Caco-2 (cell line): ENCODE results near the gene RALGPS1. TPM values are rescaled to one million over a fixed set of nuclear protein-coding genes. Genes with fewer than 3 reads are reported as not detected.

Source experiments
- BruUV-seq: library from RNA; stranded (reverse); fragments of 400-500 nt; replicated peaks from 2 replicates; lab custom pipeline; 2021; lab: Mats Ljungman, UMichigan
- CTCF ChIA-PET: fragments of 300-600 bp; sonication (Branson Sonifier 250); formaldehyde crosslinking; loops from one replicate; lab custom pipeline; 2022; ENCODE audit warnings: antibody characterized with exemption; lab: Charles Lee
- POLR2A ChIA-PET: fragments of 300-600 bp; sonication (Branson Sonifier 250); formaldehyde crosslinking; loops from one replicate; lab custom pipeline; 2022; ENCODE audit warnings: antibody characterized with exemption; lab: Charles Lee
- DNase-seq, 2 experiments: peaks; one replicate each; pipeline versions ENCODE4 v3.0.0 to v3.0.0-alpha.2; 2020 to 2022
- H3K27me3 ChIP-seq: replicated peaks from 2 replicates; pipeline ENCODE4 v1.6.0; 2011; ENCODE audit warnings: low read length; ENCODE audit not compliant: control insufficient read depth, insufficient read depth
- H3K36me3 ChIP-seq: 2 replicates; pipeline ENCODE4 v1.5.1; 2011; ENCODE audit warnings: low read length; ENCODE audit not compliant: control insufficient read depth, insufficient read depth
- H3K4me1 ChIP-seq: fragments of 250-450 bp; sonication (Bioruptor Pico); 2 replicates; pipeline ENCODE4 v1.5.1; 2020; ENCODE audit warnings: mild to moderate bottlenecking
- H3K4me3 ChIP-seq: 2 replicates; pipeline ENCODE4 v1.5.1; 2011; ENCODE audit warnings: low read depth, mild to moderate bottlenecking, control low read depth, low read length
- H3K9me3 ChIP-seq: fragments of 250-450 bp; sonication (Bioruptor Pico); 2 replicates; pipeline ENCODE4 v1.5.1; 2020; ENCODE audit warnings: mild to moderate bottlenecking, moderate library complexity
- H3K27ac Mint-ChIP-seq: one replicate; pipeline ENCODE4 v1.8.0; 2022; ENCODE audit warnings: mixed read lengths; ENCODE audit not compliant: unreplicated experiment
- H3K27me3 Mint-ChIP-seq: one replicate; pipeline ENCODE4 v1.8.0; 2022; ENCODE audit warnings: mixed read lengths; ENCODE audit not compliant: insufficient read depth, unreplicated experiment
- H3K36me3 Mint-ChIP-seq: one replicate; pipeline ENCODE4 v1.8.0; 2022; ENCODE audit warnings: mild to moderate bottlenecking, mixed read lengths; ENCODE audit not compliant: insufficient read depth, unreplicated experiment
- H3K4me1 Mint-ChIP-seq: one replicate; pipeline ENCODE4 v1.8.0; 2022; ENCODE audit warnings: low read depth, mixed read lengths; ENCODE audit not compliant: unreplicated experiment
- H3K4me3 Mint-ChIP-seq: one replicate; pipeline ENCODE4 v1.8.0; 2022; ENCODE audit warnings: mild to moderate bottlenecking, moderate library complexity, mixed read lengths; ENCODE audit not compliant: unreplicated experiment
- H3K9me3 Mint-ChIP-seq: one replicate; pipeline ENCODE4 v1.8.0; 2022; ENCODE audit warnings: mixed read lengths; ENCODE audit not compliant: unreplicated experiment
- intact Hi-C: fragments of 100-400 bp; cut with micrococcal nuclease; formaldehyde crosslinking; loops from one replicate; pipeline ENCODE4 v1.10.0; 2022; ENCODE audit not compliant: unreplicated experiment
- total RNA-seq: library from RNA; stranded (reverse); gene quantifications from 2 replicates; pipeline ENCODE4 v1.2.3, GENCODE V29; 2022
- TF ChIP-seq, protein P1 (sequence below), 2 experiments: fragments of 200-600 bp in 1 of 2; IDR thresholded peaks; 1 replicate in 1 of 2; 2 replicates in 1 of 2; pipeline versions ENCODE4 v1.5.1 to v1.8.0; 2011 to 2022; ENCODE audit warnings: antibody characterized with exemption in 1 of 2, control low read depth in 1 of 2, inconsistent platforms in 1 of 2, low read depth in 1 of 2, low read length in 1 of 2, mild to moderate bottlenecking in 1 of 2, moderate library complexity in 1 of 2; ENCODE audit not compliant: insufficient read depth in 1 of 2, severe bottlenecking in 1 of 2, unreplicated experiment in 1 of 2

The RALGPS1 gene
- total RNA-seq, 1 experiment from 2014 or later: 41.5 TPM

DNA sequence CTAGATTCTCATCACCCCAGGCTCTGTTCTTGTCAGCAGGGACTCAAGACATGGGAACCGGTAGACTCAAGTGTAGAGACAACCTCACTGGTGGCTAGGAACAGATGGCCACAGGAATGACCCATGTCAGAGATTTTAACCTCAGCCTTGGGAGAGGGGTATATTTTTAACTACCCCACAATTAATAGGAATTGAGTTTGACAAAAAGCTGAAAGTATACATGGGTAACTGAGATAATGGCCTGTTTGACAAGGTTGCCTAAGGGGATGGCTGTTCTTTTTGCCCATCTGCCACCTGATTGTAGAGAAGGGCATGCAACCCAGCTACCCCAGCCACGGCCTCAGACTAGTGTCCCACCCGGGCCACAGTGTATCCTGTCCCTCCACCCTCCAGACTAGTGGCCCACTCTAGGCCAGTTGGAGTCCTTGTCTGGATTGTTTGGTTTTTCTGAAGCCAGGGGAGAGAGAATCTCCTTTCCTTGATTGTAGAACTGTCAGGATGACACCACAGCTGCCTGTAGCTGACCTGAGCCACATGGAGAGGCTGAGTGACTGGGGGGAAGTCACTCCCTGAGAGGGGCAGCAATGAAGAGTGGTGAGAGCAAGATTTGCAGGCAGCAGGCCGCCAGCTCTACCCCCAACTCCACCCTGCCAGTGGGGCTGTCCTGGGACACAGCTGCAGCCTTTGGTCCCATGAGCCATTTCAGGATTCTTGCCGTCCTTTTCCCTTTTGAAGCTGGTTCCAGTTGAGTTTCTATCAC lies 222.5 kb downstream of the RALGPS1 start:
- Mint-ChIP-seq H3K27me3 (no peaks in the 10 kb centered on the region), H3K9me3 (no peaks in the 10 kb centered on the region), H3K4me3 (no peak overlapping the region), H3K4me1 (peaks cover 7% of the 10 kb centered on the region), H3K27ac (no peak overlapping the region), H3K36me3 (peaks cover 6% of the 10 kb centered on the region)
- H3K36me3 ChIP-seq: no peaks in the 10 kb centered on the region; the same call in 1 of the 2 replicates
- H3K27me3 ChIP-seq: no peaks in the 10 kb centered on the region
- BruUV-seq: no TSS peak
- H3K4me1 ChIP-seq: peaks cover 8% of the 10 kb centered on the region
- H3K9me3 ChIP-seq: no peaks in the 10 kb centered on the region
- ChIA-PET CTCF (no interaction called here), POLR2A (no interaction called here)
- H3K4me3 ChIP-seq: no peak overlapping the region
- intact Hi-C loops: no loop called here
- no peak for DNase-seq
- TF ChIP-seq, protein P1, sequence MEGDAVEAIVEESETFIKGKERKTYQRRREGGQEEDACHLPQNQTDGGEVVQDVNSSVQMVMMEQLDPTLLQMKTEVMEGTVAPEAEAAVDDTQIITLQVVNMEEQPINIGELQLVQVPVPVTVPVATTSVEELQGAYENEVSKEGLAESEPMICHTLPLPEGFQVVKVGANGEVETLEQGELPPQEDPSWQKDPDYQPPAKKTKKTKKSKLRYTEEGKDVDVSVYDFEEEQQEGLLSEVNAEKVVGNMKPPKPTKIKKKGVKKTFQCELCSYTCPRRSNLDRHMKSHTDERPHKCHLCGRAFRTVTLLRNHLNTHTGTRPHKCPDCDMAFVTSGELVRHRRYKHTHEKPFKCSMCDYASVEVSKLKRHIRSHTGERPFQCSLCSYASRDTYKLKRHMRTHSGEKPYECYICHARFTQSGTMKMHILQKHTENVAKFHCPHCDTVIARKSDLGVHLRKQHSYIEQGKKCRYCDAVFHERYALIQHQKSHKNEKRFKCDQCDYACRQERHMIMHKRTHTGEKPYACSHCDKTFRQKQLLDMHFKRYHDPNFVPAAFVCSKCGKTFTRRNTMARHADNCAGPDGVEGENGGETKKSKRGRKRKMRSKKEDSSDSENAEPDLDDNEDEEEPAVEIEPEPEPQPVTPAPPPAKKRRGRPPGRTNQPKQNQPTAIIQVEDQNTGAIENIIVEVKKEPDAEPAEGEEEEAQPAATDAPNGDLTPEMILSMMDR (IDR thresholded peaks at IDR 0.05; ENCODE audit: insufficient read depth in 1 of 2, low read depth in 1 of 2, low read length in 1 of 2, severe bottlenecking in 1 of 2, unreplicated experiment in 1 of 2): no peak

DNA sequence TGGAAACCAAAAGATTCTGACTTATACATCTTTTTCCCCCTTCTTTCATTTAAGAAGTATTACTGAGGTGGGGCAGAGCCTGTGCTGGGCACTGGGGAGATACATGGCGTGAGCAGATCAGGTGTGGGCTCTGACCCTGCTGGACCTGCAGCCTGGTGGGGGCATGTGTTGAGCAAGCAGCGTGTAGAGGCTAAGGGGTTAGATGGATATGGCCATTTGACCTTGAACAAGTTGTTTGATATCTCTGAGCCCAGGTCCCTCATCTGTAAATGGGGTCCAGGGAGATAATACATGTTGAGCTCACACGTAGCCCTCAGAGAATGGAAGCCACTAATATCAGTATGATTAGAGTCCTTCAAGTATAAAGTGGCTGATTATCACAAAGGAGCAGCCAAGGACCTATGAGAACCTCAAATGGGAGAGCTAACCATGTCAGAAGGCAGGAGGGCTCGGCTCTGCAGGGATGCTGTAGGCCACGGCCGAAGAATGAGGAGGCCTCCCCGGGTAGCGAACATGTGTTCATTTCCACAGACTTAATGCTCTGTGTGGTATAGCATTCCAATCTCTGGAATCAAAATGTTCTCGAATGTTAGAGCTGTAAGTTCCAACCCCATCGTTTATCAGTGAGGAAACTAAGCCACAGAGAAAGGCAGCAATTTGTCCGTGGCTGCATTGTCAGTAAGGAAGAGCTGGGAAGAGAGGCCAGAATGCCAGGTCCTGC lies 223.2 kb downstream of the RALGPS1 start:
- Mint-ChIP-seq H3K4me1 (peaks cover 7% of the 10 kb centered on the region), H3K9me3 (no peaks in the 10 kb centered on the region), H3K27me3 (no peaks in the 10 kb centered on the region), H3K4me3 (no peak overlapping the region), H3K36me3 (peaks cover 6% of the 10 kb centered on the region), H3K27ac (no peak overlapping the region)
- ChIA-PET POLR2A (no interaction called here), CTCF (no interaction called here)
- Histone ChIP-seq H3K9me3 (no peaks in the 10 kb centered on the region; the same call in 1 of the 2 replicates), H3K4me3 (no peak overlapping the region), H3K27me3 (no peaks in the 10 kb centered on the region), H3K36me3 (no peaks in the 10 kb centered on the region; the same call in 1 of the 2 replicates), H3K4me1 (peaks cover 6% of the 10 kb centered on the region)
- TF ChIP-seq, protein P1 (IDR thresholded peaks at IDR 0.05; ENCODE audit: insufficient read depth in 1 of 2, low read depth in 1 of 2, low read length in 1 of 2, severe bottlenecking in 1 of 2, unreplicated experiment in 1 of 2): no peak
- no peak for DNase-seq
- BruUV-seq: no TSS peak
- intact Hi-C loops: no loop called here

GRCh38 chr9:127138444-127138843 lies 223.9 kb downstream of the RALGPS1 start:
- intact Hi-C loops: no loop called here
- ChIA-PET POLR2A (no interaction called here), CTCF (no interaction called here)
- Histone ChIP-seq H3K4me3 (no peak overlapping the region), H3K9me3 (no peaks in the 10 kb centered on the region; the same call in 1 of the 2 replicates), H3K36me3 (no peaks in the 10 kb centered on the region; the same call in 1 of the 2 replicates), H3K27me3 (no peaks in the 10 kb centered on the region), H3K4me1 (no peaks in the 10 kb centered on the region; the same call in 1 of the 2 replicates)
- BruUV-seq: no TSS peak
- no peak overlapping the region for H3K4me3 Mint-ChIP-seq
- no peaks in the 10 kb centered on the region for H3K9me3 Mint-ChIP-seq
- peaks cover 7% of the 10 kb centered on the region for H3K4me1 Mint-ChIP-seq
- no peaks in the 10 kb centered on the region for H3K27me3 Mint-ChIP-seq
- H3K27ac Mint-ChIP-seq: no peak overlapping the region
- H3K36me3 Mint-ChIP-seq: peaks cover 6% of the 10 kb centered on the region
- TF ChIP-seq, protein P1 (IDR thresholded peaks at IDR 0.05; ENCODE audit: insufficient read depth in 1 of 2, low read depth in 1 of 2, low read length in 1 of 2, severe bottlenecking in 1 of 2, unreplicated experiment in 1 of 2): no peak
- DNase-seq: no peak
